ENCODE results near the gene CELA3A.

CELA3A gene

GRCh38 chr1:22018583-22019559 is 17.4 kb downstream of the CELA3A start:
- peak; percentile 95 for ATAC-seq (ENCODE audit: insufficient read depth, low read depth)
- peak; percentile 68 for DNase-seq

GRCh38 chr1:22021061-22021460 is 19.6 kb downstream of the CELA3A start:
- TF ChIP-seq CTCF (IDR thresholded peaks at IDR 0.05; ENCODE audit: borderline replicate concordance, extremely low read depth, low read length, poor library complexity, severe bottlenecking) (no peak), EZH2 (IDR thresholded peaks at IDR 0.05; ENCODE audit: borderline replicate concordance, low read depth, low read length, severe bottlenecking) (no peak)
- Histone ChIP-seq H3K4me3 (ENCODE audit: low read depth in 1 of 2, low read length in 2 of 2) (no peak overlapping the region), H3K36me3 (ENCODE audit: insufficient read depth, low read length) (no peaks in the 10 kb centered on the region; the same call in 1 of the 2 replicates), H3K9ac (ENCODE audit: low read depth, low read length) (no peak overlapping the region), H4K20me1 (ENCODE audit: insufficient read depth, low read length) (no peaks in the 10 kb centered on the region), H3K9me3 (ENCODE audit: insufficient read depth, low read length, severe bottlenecking) (no peaks in the 10 kb centered on the region), H3K79me2 (ENCODE audit: insufficient read depth, low read length) (peaks cover 7% of the 10 kb centered on the region), H3K27me3 (ENCODE audit: insufficient read depth, low read length, poor library complexity) (no peaks in the 10 kb centered on the region), H3K4me2 (ENCODE audit: insufficient read depth, low read length) (no peak overlapping the region), H2AFZ (ENCODE audit: low read depth, low read length) (no peak overlapping the region), H3K4me1 (ENCODE audit: insufficient read depth, low read length) (peaks cover 33% of the 10 kb centered on the region), H3K27ac (ENCODE audit: low read length) (no peak overlapping the region)
- DNase-seq (no peak), ATAC-seq (ENCODE audit: insufficient read depth, low read depth) (no peak)

More at GRCh38 chr1:22018583-22019559, 17.4 kb downstream of the CELA3A start:
- H3K9me3 ChIP-seq (ENCODE audit: insufficient read depth, low read length, severe bottlenecking), result no peaks in the 10 kb centered on the region
- H2AFZ ChIP-seq (ENCODE audit: low read depth, low read length), result peak overlapping the region; percentile 52
- H3K79me2 ChIP-seq (ENCODE audit: insufficient read depth, low read length), result no peaks in the 10 kb centered on the region
- no peak overlapping the region for H3K9ac ChIP-seq (ENCODE audit: low read depth, low read length)
- H3K27ac ChIP-seq (ENCODE audit: low read length), result peak overlapping the region; percentile 64
- no peak overlapping the region for H3K4me3 ChIP-seq (ENCODE audit: low read depth in 1 of 2, low read length in 2 of 2)
- H4K20me1 ChIP-seq (ENCODE audit: insufficient read depth, low read length), result no peaks in the 10 kb centered on the region
- no peaks in the 10 kb centered on the region for H3K36me3 ChIP-seq (ENCODE audit: insufficient read depth, low read length)
- H3K4me1 ChIP-seq (ENCODE audit: insufficient read depth, low read length), result peaks cover 18% of the 10 kb centered on the region
- peak overlapping the region; percentile 24 for H3K4me2 ChIP-seq (ENCODE audit: insufficient read depth, low read length)
- H3K27me3 ChIP-seq (ENCODE audit: insufficient read depth, low read length, poor library complexity), result no peaks in the 10 kb centered on the region
- TF ChIP-seq CTCF (IDR thresholded peaks at IDR 0.05; ENCODE audit: borderline replicate concordance, extremely low read depth, low read length, poor library complexity, severe bottlenecking) (peak; percentile 50), EZH2 (IDR thresholded peaks at IDR 0.05; ENCODE audit: borderline replicate concordance, low read depth, low read length, severe bottlenecking) (no peak)

- Histone ChIP-seq H3K27ac (ENCODE audit: low read length) (peak overlapping the region; percentile 96), H3K27me3 (ENCODE audit: insufficient read depth, low read length, poor library complexity) (no peaks in the 10 kb centered on the region), H2AFZ (ENCODE audit: low read depth, low read length) (peak overlapping the region; percentile 94), H3K36me3 (ENCODE audit: insufficient read depth, low read length) (no peaks in the 10 kb centered on the region; the same call in 1 of the 2 replicates), H3K4me1 (ENCODE audit: insufficient read depth, low read length) (peaks cover 30% of the 10 kb centered on the region), H3K9me3 (ENCODE audit: insufficient read depth, low read length, severe bottlenecking) (no peaks in the 10 kb centered on the region), H3K4me3 (ENCODE audit: low read depth in 1 of 2, low read length in 2 of 2) (peak overlapping the region; percentile 64 to 77), H3K4me2 (ENCODE audit: insufficient read depth, low read length) (peak overlapping the region; percentile 95), H4K20me1 (ENCODE audit: insufficient read depth, low read length) (no peaks in the 10 kb centered on the region), H3K79me2 (ENCODE audit: insufficient read depth, low read length) (peaks cover 12% of the 10 kb centered on the region), H3K9ac (ENCODE audit: low read depth, low read length) (peak overlapping the region; percentile 92)
- ATAC-seq (ENCODE audit: insufficient read depth, low read depth), result peak; percentile 80
- DNase-seq, result peak; percentile 85
- TF ChIP-seq CTCF (IDR thresholded peaks at IDR 0.05; ENCODE audit: borderline replicate concordance, extremely low read depth, low read length, poor library complexity, severe bottlenecking) (peak; percentile 38), EZH2 (IDR thresholded peaks at IDR 0.05; ENCODE audit: borderline replicate concordance, low read depth, low read length, severe bottlenecking) (no peak)
These were observed 23.3 kb downstream of the CELA3A start for GRCh38 chr1:22024485-22025367.
